Smooth muscle cell of trachea (primary cell): ENCODE measurements around the gene CSNK1A1. TPM values are rescaled to one million over a fixed set of nuclear protein-coding genes. Genes with fewer than 3 reads are reported as not detected.

Experiments
- total RNA-seq: library from RNA; depleted of rRNA; stranded (reverse); fragments of >200 nt; gene quantifications from 2 replicates; pipeline ENCODE4 v1.2.1, GENCODE V29; 2014

CSNK1A1 gene
- total RNA-seq = 533 and 542 TPM in 2 replicates

DNA sequence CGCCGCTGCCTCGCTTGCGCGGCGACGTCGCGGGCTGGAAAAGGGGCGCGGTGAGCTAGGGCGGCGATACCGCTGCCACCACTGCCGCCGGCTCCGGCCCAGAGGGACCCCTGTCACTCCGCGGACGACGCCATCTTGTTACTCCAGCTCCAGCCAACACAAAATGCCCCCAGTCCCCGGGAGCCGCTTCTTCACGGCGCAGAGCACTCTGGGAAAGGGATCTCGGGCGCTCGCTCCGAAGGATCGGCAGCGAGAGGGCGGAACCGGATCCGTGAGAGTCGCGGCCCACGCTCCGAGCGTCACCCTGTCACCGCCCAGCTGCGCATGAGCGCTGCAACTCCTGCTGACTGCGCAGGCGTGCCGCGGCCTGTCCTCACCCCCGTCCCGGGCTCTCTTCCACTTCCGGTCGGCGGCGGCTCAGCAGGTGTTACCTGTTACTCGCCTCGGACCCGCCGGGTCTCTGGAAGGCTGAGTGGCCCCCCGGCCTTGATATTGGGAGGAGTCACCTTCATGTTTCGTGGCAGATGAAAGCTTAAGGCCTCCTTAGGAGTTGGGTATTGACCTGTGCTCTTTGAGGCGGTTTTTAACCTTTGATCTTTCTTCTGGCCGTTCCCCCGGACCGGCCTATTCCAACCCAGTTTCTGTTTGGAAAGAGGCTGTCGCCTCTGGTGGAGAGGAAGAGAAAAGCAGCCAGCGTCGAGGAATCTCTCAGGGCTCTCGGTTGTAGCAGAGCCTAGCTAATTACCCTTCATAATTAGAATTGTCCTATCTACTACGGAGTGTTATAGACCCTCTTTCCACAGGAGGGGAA lies at the start of gene CSNK1A1:
Gene CSNK1A1 (minus strand): TSS at position 213 of the 811 bp plus-strand sequence. CDS start 475 bp downstream, outside the sequence.

DNA sequence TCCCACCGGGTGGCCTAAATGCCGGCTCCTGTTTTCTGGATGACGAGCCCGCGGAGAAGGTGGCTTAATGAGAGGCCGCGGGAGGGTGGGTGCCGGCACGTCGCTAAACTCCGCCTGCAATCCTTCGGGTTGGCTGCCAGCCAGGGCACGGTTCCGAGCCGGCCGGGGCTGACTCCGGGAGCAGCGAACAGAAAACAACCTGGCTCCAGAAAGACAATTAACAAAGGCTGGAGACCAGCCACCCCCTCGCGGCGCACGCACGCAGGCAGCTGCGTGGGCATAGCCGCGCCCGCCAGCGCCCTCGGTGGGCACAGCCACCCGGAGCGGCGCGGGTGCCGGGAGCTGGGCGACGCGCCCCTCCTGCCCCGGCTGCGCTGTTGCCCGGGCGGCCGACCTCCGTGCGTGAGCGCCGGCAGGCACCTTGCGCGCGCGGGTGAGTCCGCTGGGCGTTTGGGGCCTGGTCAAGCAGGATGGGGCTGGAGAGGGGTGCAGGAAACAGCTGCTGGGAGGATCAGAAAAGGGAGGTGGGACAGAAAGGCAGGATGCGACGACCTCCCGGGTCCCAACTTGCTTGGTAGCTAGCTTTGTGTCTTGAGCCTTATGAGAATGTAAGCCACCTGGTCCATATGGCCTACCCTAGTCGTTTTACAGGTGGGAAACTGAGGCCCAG lies 30.1 kb upstream of the CSNK1A1 start, which contains the start of gene ARHGEF37:
Gene ARHGEF37 (plus strand): TSS at position 307 of the 670 bp plus-strand sequence. CDS start 16,272 bp downstream, outside the sequence.

Other genes with a start within 250 kb of the CSNK1A1 start
- gene GRPEL2, start 205.9 kb downstream of the CSNK1A1 start, total RNA-seq = 15.9 and 17.7 TPM in 2 replicates
- 5.2 and 7.4 TPM in 2 replicates for gene PCYOX1L, start 193.4 kb downstream of the CSNK1A1 start, total RNA-seq
- not detected in 2 replicates for gene IL17B, start 172.1 kb downstream of the CSNK1A1 start, total RNA-seq
- 2.2 and 3.8 TPM in 2 replicates for gene ARHGEF37, start 30.1 kb upstream of the CSNK1A1 start, total RNA-seq
- 0.15 and 0.50 TPM in 2 replicates for gene PPARGC1B, start 178.9 kb upstream of the CSNK1A1 start, total RNA-seq